C4-2B (cell line): ENCODE results near the gene KLC1.
"Not testable (repeated sequence)": the region's sequence is repeated elsewhere in the genome, so short reads cannot be mapped to it uniquely, and the experiment has no call there.

Source experiments
- CTCF ChIP-seq: fragments of 450-650 bp; conservative IDR thresholded peaks from 2 replicates; pipeline ENCODE4 v1.5.1; 2017; ENCODE audit warnings: mild to moderate bottlenecking
- ZFX ChIP-seq: fragments of 450-650 bp; IDR thresholded peaks from 2 replicates; pipeline ENCODE4 v1.6.1; 2017

- TF ChIP-seq CTCF, ZFX: not testable (repeated sequence)
Measured at GRCh38 chr14:103609081-103609480, 19.9 kb upstream of the KLC1 start.
